Immature natural killer cell (primary cell): ENCODE measurements around the gene RETREG2. TPM values are rescaled to one million over a fixed set of nuclear protein-coding genes. Genes with fewer than 3 reads are reported as not detected.

Source experiments
- DNase-seq, 3 donors: peaks; one replicate each; pipeline ENCODE4 v3.0.0; 2022; ENCODE audit warnings: mixed read lengths in 1 of 3
- H3K27ac Mint-ChIP-seq, 6 donors: one replicate each; pipeline ENCODE4 v1.8.0; 2020; ENCODE audit warnings: mixed read lengths in 6 of 6, mild to moderate bottlenecking in 5 of 6, inconsistent platforms in 4 of 6, moderate library complexity in 3 of 6
- H3K27me3 Mint-ChIP-seq, 3 donors: one replicate each; pipeline ENCODE4 v1.8.0; 2020 to 2021; ENCODE audit warnings: low read depth in 3 of 3, mild to moderate bottlenecking in 3 of 3, mixed read lengths in 3 of 3, moderate library complexity in 3 of 3, inconsistent platforms in 1 of 3
- H3K36me3 Mint-ChIP-seq, 3 donors: one replicate each; pipeline ENCODE4 v1.8.0; 2020; ENCODE audit warnings: mixed read lengths in 3 of 3, inconsistent platforms in 2 of 3, mild to moderate bottlenecking in 2 of 3
- H3K4me1 Mint-ChIP-seq, 2 donors: one replicate each; pipeline ENCODE4 v1.8.0; 2020; ENCODE audit warnings: inconsistent platforms in 2 of 2, mild to moderate bottlenecking in 2 of 2, mixed read lengths in 2 of 2, moderate library complexity in 1 of 2
- H3K4me3 Mint-ChIP-seq, 5 donors: one replicate each; pipeline ENCODE4 v1.8.0; 2020; ENCODE audit warnings: mild to moderate bottlenecking in 5 of 5, mixed read lengths in 5 of 5, inconsistent platforms in 3 of 5, moderate library complexity in 3 of 5
- H3K9me3 Mint-ChIP-seq, 6 donors: one replicate each; pipeline ENCODE4 v1.8.0; 2020; ENCODE audit warnings: mild to moderate bottlenecking in 6 of 6, mixed read lengths in 6 of 6, inconsistent platforms in 4 of 6, moderate library complexity in 3 of 6
- polyA plus RNA-seq, 3 donors: library from polyadenylated mRNA; unstranded; fragments of 300-500 nt; fragmentation: Illumina TruSeq; gene quantifications; one replicate each; pipeline ENCODE4 v1.2.3, GENCODE V29; 2021

The RETREG2 gene
- polyA plus RNA-seq, 3 donors from 2014 or later, result 51.2 to 88.6 (median 58.6) TPM

GRCh38 chr2:219207134-219207883 is 29.2 kb downstream of the RETREG2 start:
- H3K27me3 Mint-ChIP-seq, result peaks cover 0 to 6% (median 0%) of the 10 kb centered on the region in 3 donors
- peak overlapping the region; percentile 66 to 97 (median 90) for H3K27ac Mint-ChIP-seq
- peaks cover 39 to 50% of the 10 kb centered on the region in 2 donors for H3K4me1 Mint-ChIP-seq
- no peak for DNase-seq
- H3K4me3 Mint-ChIP-seq, result peak overlapping the region; percentile 89 to 98 (median 91)
- peaks cover 0 to 10% (median 0%) of the 10 kb centered on the region in 3 donors for H3K36me3 Mint-ChIP-seq
- peaks cover 0 to 1% (median 0%) of the 10 kb centered on the region in 6 donors for H3K9me3 Mint-ChIP-seq

DNA sequence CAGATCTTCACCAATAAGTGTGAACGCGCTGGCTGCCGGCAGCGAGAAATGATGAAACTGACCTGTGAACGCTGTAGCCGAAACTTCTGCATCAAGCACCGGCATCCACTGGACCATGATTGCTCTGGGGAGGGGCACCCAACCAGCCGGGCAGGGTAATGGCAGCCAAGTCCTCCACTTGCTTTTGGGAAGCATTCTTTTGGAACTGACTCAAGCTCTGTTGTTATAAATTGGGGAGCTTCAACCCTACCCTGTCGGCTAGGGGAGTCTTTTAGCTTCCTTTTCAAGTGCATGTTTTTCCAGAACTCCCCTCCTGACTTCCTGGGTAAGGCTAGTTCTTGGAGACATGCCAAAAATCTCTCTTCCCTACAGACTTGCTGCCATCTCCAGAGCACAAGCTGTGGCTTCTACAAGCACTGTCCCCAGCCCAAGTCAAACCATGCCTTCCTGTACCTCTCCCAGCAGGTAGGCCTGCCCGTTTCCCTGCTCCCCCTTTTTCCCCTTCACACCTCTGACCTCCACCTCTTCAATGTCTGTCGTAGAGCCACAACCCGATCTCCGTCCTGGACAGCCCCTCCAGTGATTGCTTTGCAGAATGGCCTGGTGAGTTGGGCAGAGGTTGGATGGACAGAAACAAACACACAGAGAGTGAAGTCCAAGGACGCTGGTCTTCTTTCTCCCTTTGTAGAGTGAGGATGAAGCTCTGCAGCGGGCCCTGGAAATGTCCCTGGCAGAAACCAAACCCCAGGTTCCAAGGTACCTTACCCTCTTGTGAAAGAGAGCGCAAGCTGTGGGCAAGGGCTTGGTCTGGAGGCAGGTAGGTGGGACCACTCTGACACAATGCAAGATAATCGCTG is 30.0 kb downstream of the RETREG2 start:
- Mint-ChIP-seq H3K4me1 (peaks cover 39 to 50% of the 10 kb centered on the region in 2 donors), H3K36me3 (peaks cover 0 to 10% (median 0%) of the 10 kb centered on the region in 3 donors)
- no peak for DNase-seq

DNA sequence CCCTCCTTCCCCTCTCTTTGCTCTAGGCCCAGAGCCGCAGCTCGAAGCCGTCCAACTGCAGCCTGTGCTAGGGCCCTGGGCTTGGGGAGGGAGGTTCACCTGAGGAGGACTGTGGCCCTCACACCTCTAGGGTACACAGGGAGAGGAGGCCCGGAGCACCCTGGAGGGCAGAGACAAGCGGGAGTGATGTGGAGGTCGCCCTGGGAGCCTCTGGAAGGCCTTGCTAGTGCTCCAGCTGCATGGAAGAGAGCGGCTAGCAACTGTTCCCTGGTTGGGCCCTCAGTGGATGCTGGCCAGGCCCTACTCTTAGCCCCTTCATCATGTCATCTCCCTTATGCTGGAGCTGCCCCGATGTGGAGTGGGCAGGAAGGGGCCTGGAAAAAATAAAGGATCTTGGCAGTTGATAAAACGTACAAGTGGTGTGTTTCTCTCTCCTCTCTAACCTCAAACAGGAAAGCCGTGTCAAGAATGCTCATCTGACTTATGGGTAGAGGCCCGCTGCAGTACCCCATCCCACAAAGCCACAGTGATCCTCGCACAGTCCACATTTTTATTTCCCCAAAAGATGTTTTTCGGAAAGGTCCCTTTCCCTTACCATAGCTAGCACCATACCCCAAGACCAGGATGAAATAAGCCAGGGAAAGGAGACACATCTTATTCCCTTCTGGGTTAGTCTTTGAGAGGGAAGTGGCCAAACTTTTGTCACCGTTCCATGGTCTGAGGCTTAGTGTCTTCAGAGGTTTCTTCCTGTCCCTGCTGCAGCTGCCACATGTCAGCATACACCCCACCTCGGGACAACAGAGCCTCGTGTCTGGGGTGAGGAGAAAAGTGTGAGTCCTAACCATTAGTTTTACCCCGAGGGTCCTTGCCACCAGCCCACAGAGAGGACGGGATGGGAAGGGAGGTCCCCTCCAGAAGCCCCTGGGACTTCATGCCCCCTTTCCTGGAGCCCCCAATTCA is 31.4 kb downstream of the RETREG2 start:
- Mint-ChIP-seq H3K36me3 (peaks cover 0 to 10% (median 0%) of the 10 kb centered on the region in 3 donors), H3K9me3 (peaks cover 0 to 1% (median 0%) of the 10 kb centered on the region in 6 donors), H3K27ac (peak overlapping the region; percentile 75 to 90 (median 86)), H3K4me1 (peaks cover 39 to 50% of the 10 kb centered on the region in 2 donors), H3K4me3 (peak overlapping the region; percentile 14 to 61 (median 48)), H3K27me3 (peaks cover 0 to 8% (median 0%) of the 10 kb centered on the region in 3 donors)
- no peak for DNase-seq

More for the DNA sequence above, 30.0 kb downstream of the RETREG2 start:
- Mint-ChIP-seq H3K4me3 (peak overlapping the region; percentile 89 to 98 (median 91)), H3K27ac (peak overlapping the region; percentile 75 to 96 (median 86)), H3K9me3 (peaks cover 0 to 1% (median 0%) of the 10 kb centered on the region in 6 donors), H3K27me3 (peaks cover 0 to 6% (median 0%) of the 10 kb centered on the region in 3 donors)

DNA sequence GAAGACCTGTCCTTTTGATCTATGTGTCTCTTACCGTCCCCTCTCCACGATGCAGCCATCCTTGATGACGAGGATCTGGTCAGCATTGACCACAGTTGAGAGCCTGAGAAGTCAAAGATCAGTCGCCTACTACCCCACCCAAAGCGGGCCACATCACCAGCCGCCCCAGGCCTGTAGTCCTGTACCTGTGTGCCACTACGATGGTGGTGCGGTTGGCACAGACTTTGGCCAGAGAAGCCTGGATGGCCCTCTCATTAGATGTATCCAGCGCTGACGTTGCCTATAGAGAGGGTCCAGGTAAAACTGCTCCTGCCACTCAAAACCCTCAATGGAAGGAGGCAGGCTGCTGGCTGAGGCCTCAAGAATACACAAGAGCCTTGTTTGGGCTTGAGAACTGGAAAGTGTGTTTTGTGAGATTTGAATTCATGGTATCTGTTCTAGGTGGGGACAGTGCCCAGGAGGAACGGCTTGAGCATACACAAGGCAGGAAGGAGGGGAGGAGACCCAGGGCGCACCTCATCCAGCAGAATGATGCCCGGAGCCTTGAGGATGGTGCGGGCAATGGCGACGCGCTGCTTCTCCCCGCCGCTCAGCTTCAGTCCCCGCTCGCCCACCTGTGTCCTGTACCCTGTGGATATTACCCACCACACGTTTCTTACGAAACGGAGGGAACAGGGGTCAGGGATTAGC is 32.3 kb downstream of the RETREG2 start:
- H3K9me3 Mint-ChIP-seq, result peaks cover 0 to 1% (median 0%) of the 10 kb centered on the region in 6 donors
- peaks cover 0 to 10% (median 0%) of the 10 kb centered on the region in 3 donors for H3K36me3 Mint-ChIP-seq
- H3K27me3 Mint-ChIP-seq, result peaks cover 0 to 6% (median 0%) of the 10 kb centered on the region in 3 donors
- no peak for DNase-seq
- H3K4me1 Mint-ChIP-seq, result peaks cover 39 to 50% of the 10 kb centered on the region in 2 donors
- peak overlapping the region in 1 of 5 donors; percentile 27 for H3K4me3 Mint-ChIP-seq
- peak overlapping the region; percentile 75 to 92 (median 86) for H3K27ac Mint-ChIP-seq

GRCh38 chr2:219210886-219211362 is 32.8 kb downstream of the RETREG2 start:
- peaks cover 0 to 6% (median 0%) of the 10 kb centered on the region in 3 donors for H3K27me3 Mint-ChIP-seq
- peak overlapping the region in 3 of 5 donors; percentile 70 to 72 (median 71) for H3K4me3 Mint-ChIP-seq
- H3K4me1 Mint-ChIP-seq, result peaks cover 38 to 49% of the 10 kb centered on the region in 2 donors
- peak overlapping the region; percentile 89 to 95 (median 92) for H3K27ac Mint-ChIP-seq
- no peak for DNase-seq
- H3K9me3 Mint-ChIP-seq, result peaks cover 0 to 1% (median 0%) of the 10 kb centered on the region in 6 donors
- peaks cover 0 to 10% (median 0%) of the 10 kb centered on the region in 3 donors for H3K36me3 Mint-ChIP-seq

GRCh38 chr2:219213026-219213415 is 34.9 kb downstream of the RETREG2 start:
- H3K4me1 Mint-ChIP-seq, result peaks cover 34 to 41% of the 10 kb centered on the region in 2 donors
- peaks cover 0 to 10% (median 0%) of the 10 kb centered on the region in 3 donors for H3K36me3 Mint-ChIP-seq
- no peak for DNase-seq
- H3K27ac Mint-ChIP-seq, result no peak overlapping the region
- H3K27me3 Mint-ChIP-seq, result peaks cover 4 to 7% (median 6%) of the 10 kb centered on the region in 3 donors
- H3K9me3 Mint-ChIP-seq, result peaks cover 0 to 1% (median 0%) of the 10 kb centered on the region in 6 donors
- no peak overlapping the region for H3K4me3 Mint-ChIP-seq

- peaks cover 32 to 39% of the 10 kb centered on the region in 2 donors for H3K4me1 Mint-ChIP-seq
- peaks cover 4 to 8% (median 8%) of the 10 kb centered on the region in 3 donors for H3K27me3 Mint-ChIP-seq
- no peak overlapping the region for H3K4me3 Mint-ChIP-seq
- peaks cover 0 to 6% (median 0%) of the 10 kb centered on the region in 3 donors for H3K36me3 Mint-ChIP-seq
- H3K9me3 Mint-ChIP-seq, result peaks cover 0 to 1% (median 0%) of the 10 kb centered on the region in 6 donors
- no peak for DNase-seq
- H3K27ac Mint-ChIP-seq, result peak overlapping the region in 1 of 6 donors; percentile 27
These were observed 35.5 kb downstream of the RETREG2 start for GRCh38 chr2:219213486-219214071.

GRCh38 chr2:219214141-219214540 is 36.1 kb downstream of the RETREG2 start:
- peaks cover 0 to 1% (median 0%) of the 10 kb centered on the region in 6 donors for H3K9me3 Mint-ChIP-seq
- peaks cover 0 to under 1% (median 0%) of the 10 kb centered on the region in 3 donors for H3K36me3 Mint-ChIP-seq
- DNase-seq, result no peak
- H3K4me1 Mint-ChIP-seq, result peaks cover 35 to 37% of the 10 kb centered on the region in 2 donors
- H3K27me3 Mint-ChIP-seq, result peaks cover 7 to 8% (median 8%) of the 10 kb centered on the region in 3 donors
- no peak overlapping the region for H3K4me3 Mint-ChIP-seq
- H3K27ac Mint-ChIP-seq, result peak overlapping the region in 1 of 6 donors; percentile 27

DNA sequence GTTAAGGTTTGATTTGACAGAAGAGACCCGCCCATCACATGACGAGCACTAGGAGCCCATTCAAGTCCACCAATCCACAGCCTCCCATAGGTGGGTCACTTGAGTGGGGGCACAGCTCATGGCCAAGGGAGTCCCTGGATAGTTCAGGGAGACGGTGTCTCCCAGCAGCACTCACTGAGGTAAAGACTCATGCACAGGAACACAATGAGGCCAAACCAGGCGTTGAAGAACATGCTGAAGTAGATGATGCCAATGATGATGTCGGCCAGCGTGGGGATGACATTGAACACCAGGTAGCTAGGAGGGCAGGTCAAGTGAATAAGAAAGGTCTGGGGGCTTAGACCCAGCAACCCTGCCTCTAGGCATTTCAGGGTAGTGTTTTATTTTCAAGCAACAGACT is 36.7 kb downstream of the RETREG2 start:
- H3K27ac Mint-ChIP-seq, result no peak overlapping the region
- peaks cover 0 to 1% (median 0%) of the 10 kb centered on the region in 6 donors for H3K9me3 Mint-ChIP-seq
- peaks cover 8 to 11% (median 9%) of the 10 kb centered on the region in 3 donors for H3K27me3 Mint-ChIP-seq
- peaks cover 33 to 37% of the 10 kb centered on the region in 2 donors for H3K4me1 Mint-ChIP-seq
- no peak for DNase-seq
- no peak overlapping the region for H3K4me3 Mint-ChIP-seq
- peaks cover 0 to 3% (median 0%) of the 10 kb centered on the region in 3 donors for H3K36me3 Mint-ChIP-seq

DNA sequence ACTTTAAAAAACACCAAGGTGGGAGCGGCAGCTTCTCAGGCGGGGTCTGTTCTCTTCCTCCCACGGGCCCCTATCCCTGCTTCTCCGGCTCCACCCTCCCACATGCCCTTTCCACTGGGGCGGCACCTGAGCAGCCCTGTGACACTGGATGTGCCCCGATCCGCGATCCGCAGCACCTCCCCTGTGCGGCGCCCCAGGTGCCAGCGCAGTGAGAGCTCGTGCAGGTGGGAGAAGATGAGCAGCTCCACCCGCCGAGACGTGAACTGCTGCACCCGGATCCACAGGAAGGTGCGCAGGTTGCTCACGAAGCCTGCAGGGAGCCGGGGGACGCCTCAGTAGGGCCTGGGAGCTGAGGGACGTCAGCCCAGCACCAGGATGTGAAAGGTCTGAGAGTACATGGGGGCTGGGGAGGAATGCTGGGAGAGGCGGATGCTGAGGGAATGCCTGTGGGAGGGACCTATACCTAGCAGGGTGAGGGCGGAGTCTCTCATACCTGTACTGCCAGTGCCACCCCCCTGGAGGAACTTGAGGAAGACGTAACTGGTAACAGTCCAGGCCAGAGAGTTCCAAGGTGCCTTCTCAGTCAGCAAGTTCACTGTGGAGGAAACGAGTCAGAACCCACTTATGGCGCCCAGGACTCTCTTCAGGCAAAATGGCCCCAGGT is 37.9 kb downstream of the RETREG2 start:
- no peak for DNase-seq
- peaks cover 8 to 11% (median 9%) of the 10 kb centered on the region in 3 donors for H3K27me3 Mint-ChIP-seq
- H3K9me3 Mint-ChIP-seq, result peaks cover 0 to 1% (median 0%) of the 10 kb centered on the region in 6 donors
- peaks cover 0 to 3% (median 0%) of the 10 kb centered on the region in 3 donors for H3K36me3 Mint-ChIP-seq
- no peak overlapping the region for H3K4me3 Mint-ChIP-seq
- no peak overlapping the region for H3K27ac Mint-ChIP-seq
- peaks cover 24 to 27% of the 10 kb centered on the region in 2 donors for H3K4me1 Mint-ChIP-seq

GRCh38 chr2:219216535-219216915 is 38.5 kb downstream of the RETREG2 start:
- no peak overlapping the region for H3K27ac Mint-ChIP-seq
- peaks cover 3 to 7% (median 4%) of the 10 kb centered on the region in 3 donors for H3K36me3 Mint-ChIP-seq
- H3K4me3 Mint-ChIP-seq, result peak overlapping the region in 2 of 5 donors; percentile 39 to 43
- DNase-seq, result no peak
- peaks cover 19 to 22% of the 10 kb centered on the region in 2 donors for H3K4me1 Mint-ChIP-seq
- peaks cover 0 to 1% (median 0%) of the 10 kb centered on the region in 6 donors for H3K9me3 Mint-ChIP-seq
- peaks cover 8 to 11% (median 9%) of the 10 kb centered on the region in 3 donors for H3K27me3 Mint-ChIP-seq
